HCT116 (cell line): ENCODE data around the gene DENND2A.

Source experiments
- CTCF ChIP-seq, 3 experiments: fragments of 200-600 bp in 1 of 3; sonication (generic) in 1 of 3; IDR thresholded peaks in 2 of 3; conservative IDR thresholded peaks in 1 of 3; 2 replicates each; pipeline ENCODE4 v1.5.1; 2012 to 2017; ENCODE audit warnings: low read depth in 2 of 3, low read length in 2 of 3, antibody characterized with exemption in 1 of 3, borderline replicate concordance in 1 of 3, control low read depth in 1 of 3, mild to moderate bottlenecking in 1 of 3, mixed read lengths in 1 of 3, mixed run types in 1 of 3, moderate library complexity in 1 of 3; ENCODE audit not compliant: insufficient read depth in 1 of 3
- POLR2A ChIP-seq: IDR thresholded peaks from 2 replicates; pipeline ENCODE4 v1.7.0; 2011; ENCODE audit warnings: borderline replicate concordance; ENCODE audit not compliant: insufficient read depth, insufficient read length; ENCODE audit errors: extremely low read depth

- TF ChIP-seq POLR2A: no peak
- no peak for TF ChIP-seq CTCF (IDR thresholded peaks at IDR 0.05 in 2 of 3, conservative IDR thresholded peaks at IDR 0.05 in 1 of 3; ENCODE audit: borderline replicate concordance in 1 of 3, insufficient read depth in 1 of 3, low read depth in 2 of 3, low read length in 2 of 3)
Observed at GRCh38 chr7:140591180-140591902, 49.3 kb downstream of the DENND2A start.
